ENCODE data around the gene MLEC.
"Not testable (repeated sequence)": the region's sequence is repeated elsewhere in the genome, so short reads cannot be mapped to it uniquely, and the experiment has no call there.

Gene MLEC

GRCh38 chr12:120653611-120654010 is 33.3 kb upstream of the MLEC start:
- H3K36me3 ChIP-seq (ENCODE audit: insufficient read depth, low read length) = no peaks in the 10 kb centered on the region
- H3K9ac ChIP-seq (ENCODE audit: low read depth, low read length) = no peak overlapping the region
- peaks cover 13% of the 10 kb centered on the region; the same call in 1 of the 2 replicates for H3K4me1 ChIP-seq (ENCODE audit: insufficient read depth, low read length)
- no peaks in the 10 kb centered on the region for H3K9me3 ChIP-seq (ENCODE audit: control insufficient read depth, insufficient read depth, low read length)

GRCh38 chr12:120654656-120655055 is 32.3 kb upstream of the MLEC start:
- Histone ChIP-seq H3K4me1 (ENCODE audit: insufficient read depth, low read length) (peaks cover 13% of the 10 kb centered on the region; the same call in 1 of the 2 replicates), H3K36me3 (ENCODE audit: insufficient read depth, low read length) (no peaks in the 10 kb centered on the region), H3K9me3 (ENCODE audit: control insufficient read depth, insufficient read depth, low read length) (no peaks in the 10 kb centered on the region), H3K9ac (ENCODE audit: low read depth, low read length) (no peak overlapping the region)

- Histone ChIP-seq H3K4me1 (ENCODE audit: insufficient read depth, low read length) (peaks cover 13% of the 10 kb centered on the region; the same call in 1 of the 2 replicates), H3K9ac (ENCODE audit: low read depth, low read length) (no peak overlapping the region), H3K36me3 (ENCODE audit: insufficient read depth, low read length) (no peaks in the 10 kb centered on the region)
Observed at GRCh38 chr12:120656008-120656407, 30.9 kb upstream of the MLEC start.

GRCh38 chr12:120658286-120659150 is 28.4 kb upstream of the MLEC start:
- Histone ChIP-seq H3K4me1 (ENCODE audit: insufficient read depth, low read length) (no peaks in the 10 kb centered on the region), H3K9ac (ENCODE audit: low read depth, low read length) (no peak overlapping the region), H3K36me3 (ENCODE audit: insufficient read depth, low read length) (no peaks in the 10 kb centered on the region), H3K9me3 (ENCODE audit: control insufficient read depth, insufficient read depth, low read length) (no peaks in the 10 kb centered on the region)

More at GRCh38 chr12:120656008-120656407, 30.9 kb upstream of the MLEC start:
- no peaks in the 10 kb centered on the region for H3K9me3 ChIP-seq (ENCODE audit: control insufficient read depth, insufficient read depth, low read length)

GRCh38 chr12:120659151-120659525 is 27.8 kb upstream of the MLEC start:
- H3K36me3 ChIP-seq (ENCODE audit: insufficient read depth, low read length) = no peaks in the 10 kb centered on the region
- no peaks in the 10 kb centered on the region for H3K9me3 ChIP-seq (ENCODE audit: control insufficient read depth, insufficient read depth, low read length)
- H3K4me1 ChIP-seq (ENCODE audit: insufficient read depth, low read length) = no peaks in the 10 kb centered on the region
- H3K9ac ChIP-seq (ENCODE audit: low read depth, low read length) = no peak overlapping the region

GRCh38 chr12:120661432-120661831 is 25.5 kb upstream of the MLEC start:
- no peaks in the 10 kb centered on the region for H3K4me1 ChIP-seq (ENCODE audit: insufficient read depth, low read length)
- no peaks in the 10 kb centered on the region for H3K36me3 ChIP-seq (ENCODE audit: insufficient read depth, low read length)
- no peaks in the 10 kb centered on the region for H3K9me3 ChIP-seq (ENCODE audit: control insufficient read depth, insufficient read depth, low read length)
- H3K9ac ChIP-seq (ENCODE audit: low read depth, low read length) = no peak overlapping the region

- Histone ChIP-seq H3K36me3 (ENCODE audit: insufficient read depth, low read length) (no peaks in the 10 kb centered on the region), H3K9ac (ENCODE audit: low read depth, low read length) (no peak overlapping the region), H3K4me1 (ENCODE audit: insufficient read depth, low read length) (0 out of 2 replicates have a peak, but pooled peaks cover under 1% of the 10 kb centered on the region), H3K9me3 (ENCODE audit: control insufficient read depth, insufficient read depth, low read length) (no peaks in the 10 kb centered on the region)
Observed at GRCh38 chr12:120662879-120663278, 24.1 kb upstream of the MLEC start.

- no peaks in the 10 kb centered on the region for H3K9me3 ChIP-seq (ENCODE audit: control insufficient read depth, insufficient read depth, low read length)
- no peak overlapping the region for H3K9ac ChIP-seq (ENCODE audit: low read depth, low read length)
- 0 out of 2 replicates have a peak, but pooled peaks cover 5% of the 10 kb centered on the region for H3K4me1 ChIP-seq (ENCODE audit: insufficient read depth, low read length)
- no peaks in the 10 kb centered on the region for H3K36me3 ChIP-seq (ENCODE audit: insufficient read depth, low read length)
Observed at GRCh38 chr12:120663741-120664140, 23.2 kb upstream of the MLEC start.

GRCh38 chr12:120666571-120667390 is 20.2 kb upstream of the MLEC start:
- Histone ChIP-seq H3K9me3 (ENCODE audit: control insufficient read depth, insufficient read depth, low read length) (no peaks in the 10 kb centered on the region), H3K4me1 (ENCODE audit: insufficient read depth, low read length) (peaks cover 18% of the 10 kb centered on the region), H3K9ac (ENCODE audit: low read depth, low read length) (no peak overlapping the region), H3K36me3 (ENCODE audit: insufficient read depth, low read length) (no peaks in the 10 kb centered on the region)

- Histone ChIP-seq H3K9ac (ENCODE audit: low read depth, low read length) (no peak overlapping the region), H3K36me3 (ENCODE audit: insufficient read depth, low read length) (no peaks in the 10 kb centered on the region), H3K9me3 (ENCODE audit: control insufficient read depth, insufficient read depth, low read length) (no peaks in the 10 kb centered on the region), H3K4me1 (ENCODE audit: insufficient read depth, low read length) (peaks cover 18% of the 10 kb centered on the region)
Observed at GRCh38 chr12:120668091-120668867, 18.7 kb upstream of the MLEC start.

- peak overlapping the region; percentile 33 for H3K9ac ChIP-seq (ENCODE audit: low read depth, low read length)
- H3K36me3 ChIP-seq (ENCODE audit: insufficient read depth, low read length) = no peaks in the 10 kb centered on the region
- H3K9me3 ChIP-seq (ENCODE audit: control insufficient read depth, insufficient read depth, low read length) = no peaks in the 10 kb centered on the region
- H3K4me1 ChIP-seq (ENCODE audit: insufficient read depth, low read length) = peaks cover 18% of the 10 kb centered on the region
Observed at GRCh38 chr12:120668868-120669840, 17.8 kb upstream of the MLEC start.

- not testable (repeated sequence) for H3K9ac ChIP-seq (ENCODE audit: low read depth, low read length); H3K36me3 ChIP-seq (ENCODE audit: insufficient read depth, low read length); H3K9me3 ChIP-seq (ENCODE audit: control insufficient read depth, insufficient read depth, low read length)
- H3K4me1 ChIP-seq (ENCODE audit: insufficient read depth, low read length) = peaks cover 18% of the 10 kb centered on the region
Observed at GRCh38 chr12:120670237-120670636, 16.7 kb upstream of the MLEC start.

- Histone ChIP-seq H3K9me3 (ENCODE audit: control insufficient read depth, insufficient read depth, low read length) (no peaks in the 10 kb centered on the region), H3K9ac (ENCODE audit: low read depth, low read length) (no peak overlapping the region), H3K36me3 (ENCODE audit: insufficient read depth, low read length) (no peaks in the 10 kb centered on the region), H3K4me1 (ENCODE audit: insufficient read depth, low read length) (peaks cover 18% of the 10 kb centered on the region)
Observed at GRCh38 chr12:120670667-120671066, 16.3 kb upstream of the MLEC start.

Data from ES-I3 (cell line).